Measurements from ENCODE around the gene CMIP. TPM values are rescaled to one million over a fixed set of nuclear protein-coding genes. Genes with fewer than 3 reads are reported as not detected.

Gene CMIP
- polyA plus RNA-seq, 1 of the 3 experiments (the other 2 are of a cell fraction), result 5.4 TPM

GRCh38 chr16:81744385-81744784, 299.8 kb downstream of the CMIP start:
- Histone ChIP-seq H3K9me2 (no peaks in the 10 kb centered on the region), H3K9me3 (no peaks in the 10 kb centered on the region), H4K20me1 (ENCODE audit: insufficient read depth) (no peaks in the 10 kb centered on the region), H3K4me2 (no peak overlapping the region), H3K4me3 (ENCODE audit: low read depth in 2 of 2, low read length in 1 of 2) (no peak overlapping the region), H3K36me3 (replicated peaks in 1 of 2; ENCODE audit: control insufficient read depth in 1 of 2, insufficient read depth in 2 of 2, low read length in 1 of 2) (no peaks in the 10 kb centered on the region), H2AFZ (ENCODE audit: low read depth) (no peak overlapping the region), H3K79me2 (ENCODE audit: insufficient read depth) (no peaks in the 10 kb centered on the region), H3F3A (replicated peaks; ENCODE audit: insufficient read depth) (no peaks in the 10 kb centered on the region), H3K27me3 (ENCODE audit: insufficient read depth) (no peaks in the 10 kb centered on the region; the same call in 1 of the 2 replicates), H3K4me1 (ENCODE audit: control insufficient read depth in 1 of 2, insufficient read depth in 2 of 2, low read depth in 1 of 2, low read length in 1 of 2) (peaks cover 0 to 4% of the 10 kb centered on the region in 2 experiments; a peak in 1 of 4 replicates), H3K27ac (ENCODE audit: low read depth in 2 of 2, low read length in 1 of 2) (no peak overlapping the region), H3K9ac (no peak overlapping the region)
- 75% methylated on average over 4 of the region's 4 CpGs for WGBS (ENCODE audit: low lambda C conversion rate)
- CTCF ChIA-PET, result interaction anchor here (1.1 to 2.5 kb wide), 2 partner anchors 21 to 540 kb away, joined by 3 to 8 read pairs; no protein-coding TSS in a partner anchor
- POLR2A ChIA-PET, result no interaction called here
- no peak for DNase-seq
- TF ChIP-seq CTCF (IDR thresholded peaks at IDR 0.05), result no peak
- no peak for TF ChIP-seq FOXJ3 (CRISPR knock-in tag; IDR thresholded peaks at IDR 0.05)
- TF ChIP-seq EZH2phosphoT487 (IDR thresholded peaks at IDR 0.05; ENCODE audit: borderline replicate concordance, low read depth), result no peak
- TF ChIP-seq SIN3A (IDR thresholded peaks at IDR 0.05; ENCODE audit: borderline replicate concordance, low read depth, low read length), result no peak
- no peak for TF ChIP-seq JUND (IDR thresholded peaks at IDR 0.05)
- TF ChIP-seq FOSL2 (IDR thresholded peaks at IDR 0.05; ENCODE audit: borderline replicate concordance, low read depth), result no peak
- no peak for TF ChIP-seq GATA2 (CRISPR knock-in tag; IDR thresholded peaks at IDR 0.05)

GRCh38 chr16:81744911-81745310, 300.3 kb downstream of the CMIP start:
- H3K4me2 ChIP-seq, result no peak overlapping the region
- no peak overlapping the region for H3K27ac ChIP-seq (ENCODE audit: low read depth in 2 of 2, low read length in 1 of 2)
- H3F3A ChIP-seq (replicated peaks; ENCODE audit: insufficient read depth), result no peaks in the 10 kb centered on the region
- no peaks in the 10 kb centered on the region for H3K36me3 ChIP-seq (replicated peaks in 1 of 2; ENCODE audit: control insufficient read depth in 1 of 2, insufficient read depth in 2 of 2, low read length in 1 of 2)
- 82% methylated on average over 3 of the region's 4 CpGs for WGBS (ENCODE audit: low lambda C conversion rate)
- H4K20me1 ChIP-seq (ENCODE audit: insufficient read depth), result no peaks in the 10 kb centered on the region
- no peak overlapping the region for H3K9ac ChIP-seq
- H3K9me3 ChIP-seq, result no peaks in the 10 kb centered on the region
- no peaks in the 10 kb centered on the region; the same call in 1 of the 2 replicates for H3K27me3 ChIP-seq (ENCODE audit: insufficient read depth)
- no peaks in the 10 kb centered on the region for H3K79me2 ChIP-seq (ENCODE audit: insufficient read depth)
- peaks cover 0 to 4% of the 10 kb centered on the region in 2 experiments; a peak in 1 of 4 replicates for H3K4me1 ChIP-seq (ENCODE audit: control insufficient read depth in 1 of 2, insufficient read depth in 2 of 2, low read depth in 1 of 2, low read length in 1 of 2)
- no peak for TF ChIP-seq ZBTB33 (IDR thresholded peaks at IDR 0.05; ENCODE audit: borderline replicate concordance, low read depth)
- TF ChIP-seq GATA2 (CRISPR knock-in tag; IDR thresholded peaks at IDR 0.05), result no peak
- TF ChIP-seq PBX3 (IDR thresholded peaks at IDR 0.05), result no peak
- no peak for TF ChIP-seq NRF1 (IDR thresholded peaks at IDR 0.05; ENCODE audit: low read depth, low read length)
- TF ChIP-seq POLR2AphosphoS5 (IDR thresholded peaks at IDR 0.05; ENCODE audit: low read depth, low read length), result no peak
- no peak for TF ChIP-seq USF1 (IDR thresholded peaks at IDR 0.05; ENCODE audit: borderline replicate concordance, low read depth)
- TF ChIP-seq IRF3 (IDR thresholded peaks at IDR 0.05; ENCODE audit: low read depth, low read length), result no peak
- no peak for TF ChIP-seq SMC3 (IDR thresholded peaks at IDR 0.05; ENCODE audit: low read depth, low read length)
- no peak for TF ChIP-seq EP300 (IDR thresholded peaks at IDR 0.05; ENCODE audit: borderline replicate concordance in 1 of 2, low read depth in 1 of 2, low read length in 1 of 2)
- no peak for TF ChIP-seq GABPA (IDR thresholded peaks at IDR 0.05; ENCODE audit: low read depth)
- TF ChIP-seq RCOR1 (IDR thresholded peaks at IDR 0.05; ENCODE audit: low read length), result no peak
- H3K9me2 ChIP-seq, result no peaks in the 10 kb centered on the region
- no peak overlapping the region for H2AFZ ChIP-seq (ENCODE audit: low read depth)
- ChIA-PET POLR2A (no interaction called here), CTCF (interaction anchor here (1.2 to 2.5 kb wide), 2 partner anchors 15 to 21 kb away, joined by 4 to 8 read pairs; no protein-coding TSS in a partner anchor)
- no peak for DNase-seq
- no peak overlapping the region for H3K4me3 ChIP-seq (ENCODE audit: low read depth in 2 of 2, low read length in 1 of 2)

All from SK-N-SH (cell line).